CD14-positive monocyte (primary cell): ENCODE data around the gene PPP2R5B. TPM values are rescaled to one million over a fixed set of nuclear protein-coding genes. Genes with fewer than 3 reads are reported as not detected.
A peak's percentile ranks its signal among the peaks of the same experiment; 100 is the strongest.

ENCODE experiments used
- DNase-seq, 3 donors: peaks; one replicate each; pipeline ENCODE4 v3.0.0-alpha.2; 2011 to 2022
- H2AFZ ChIP-seq: 2 replicates; pipeline ENCODE4 v1.6.0; 2012; ENCODE audit warnings: mild to moderate bottlenecking, low read depth, low read length, inconsistent platforms; ENCODE audit not compliant: insufficient read depth, poor library complexity, severe bottlenecking
- H3K27ac ChIP-seq, 2 donors: 1 replicate in 1 of 2; 2 replicates in 1 of 2; pipeline ENCODE4 v1.5.1; 2012 to 2013; ENCODE audit warnings: low read length in 2 of 2, control low read depth in 1 of 2, inconsistent platforms in 1 of 2, low read depth in 1 of 2, mild to moderate bottlenecking in 1 of 2
- H3K27me3 ChIP-seq, 2 donors: one replicate each; pipeline versions ENCODE4 v1.6.0 to v1.6.1; 2011 to 2013; ENCODE audit warnings: low read length in 2 of 2; ENCODE audit not compliant: control insufficient read depth in 2 of 2, insufficient read depth in 2 of 2
- H3K36me3 ChIP-seq, 2 donors: replicated peaks in 1 of 2; 1 replicate in 1 of 2; 2 replicates in 1 of 2; pipeline versions ENCODE4 v1.5.1 to v1.6.1; 2012 to 2013; ENCODE audit warnings: low read length in 2 of 2, control low read depth in 1 of 2, inconsistent platforms in 1 of 2, mild to moderate bottlenecking in 1 of 2; ENCODE audit not compliant: insufficient read depth in 2 of 2, control insufficient read depth in 1 of 2
- H3K4me1 ChIP-seq, 2 donors: 1 replicate in 1 of 2; 2 replicates in 1 of 2; pipeline versions ENCODE4 v1.5.1 to v1.6.1; 2012 to 2013; ENCODE audit warnings: low read length in 2 of 2, control low read depth in 1 of 2, inconsistent platforms in 1 of 2, mild to moderate bottlenecking in 1 of 2, moderate library complexity in 1 of 2; ENCODE audit not compliant: insufficient read depth in 2 of 2, control insufficient read depth in 1 of 2
- H3K4me2 ChIP-seq: replicated peaks from 2 replicates; pipeline ENCODE3; 2012; ENCODE audit warnings: low read length, moderate library complexity, mild to moderate bottlenecking; ENCODE audit not compliant: poor library complexity, severe bottlenecking; ENCODE audit errors: extremely low read depth
- H3K4me3 ChIP-seq, 3 experiments: fragments of 200-600 bp in 1 of 3; sonication (generic) in 1 of 3; replicated peaks in 1 of 3; 1 replicate in 2 of 3; 2 replicates in 1 of 3; pipeline ENCODE4 v1.5.1; 2011 to 2013; ENCODE audit warnings: low read length in 3 of 3, mild to moderate bottlenecking in 3 of 3, control low read depth in 2 of 3, low read depth in 2 of 3, inconsistent platforms in 1 of 3, moderate library complexity in 1 of 3
- H3K79me2 ChIP-seq: 2 replicates; pipeline ENCODE4 v1.6.0; 2012; ENCODE audit warnings: mild to moderate bottlenecking, control low read depth, inconsistent platforms, low read length, moderate library complexity; ENCODE audit not compliant: insufficient read depth
- H3K9ac ChIP-seq: 2 replicates; pipeline ENCODE4 v1.6.0; 2017; ENCODE audit warnings: low read length, mild to moderate bottlenecking; ENCODE audit not compliant: insufficient read depth, poor library complexity, severe bottlenecking
- H3K9me3 ChIP-seq, 2 donors: replicated peaks in 1 of 2; 1 replicate in 1 of 2; 2 replicates in 1 of 2; pipeline versions ENCODE4 v1.5.1 to v1.6.1; 2012 to 2013; ENCODE audit warnings: low read length in 2 of 2, control low read depth in 1 of 2; ENCODE audit not compliant: control insufficient read depth in 1 of 2, insufficient read depth in 1 of 2
- H4K20me1 ChIP-seq: 2 replicates; pipeline ENCODE4 v1.6.0; 2012; ENCODE audit warnings: mild to moderate bottlenecking, low read length, control low read depth, moderate library complexity; ENCODE audit not compliant: insufficient read depth
- H3K27ac Mint-ChIP-seq, 7 donors: one replicate each; pipeline ENCODE4 v1.8.0; 2020; ENCODE audit warnings: mild to moderate bottlenecking in 7 of 7, mixed read lengths in 7 of 7, moderate library complexity in 6 of 7, inconsistent platforms in 2 of 7
- H3K27me3 Mint-ChIP-seq, 3 donors: one replicate each; pipeline ENCODE4 v1.8.0; 2021 to 2022; ENCODE audit warnings: low read depth in 3 of 3, mild to moderate bottlenecking in 3 of 3, mixed read lengths in 3 of 3, moderate library complexity in 3 of 3, inconsistent platforms in 1 of 3
- H3K36me3 Mint-ChIP-seq, 2 donors: one replicate each; pipeline ENCODE4 v1.8.0; 2020; ENCODE audit warnings: mixed read lengths in 2 of 2, inconsistent platforms in 1 of 2, mild to moderate bottlenecking in 1 of 2
- H3K4me1 Mint-ChIP-seq: one replicate; pipeline ENCODE4 v1.8.0; 2020; ENCODE audit warnings: mild to moderate bottlenecking, mixed read lengths
- H3K4me3 Mint-ChIP-seq, 2 donors: one replicate each; pipeline ENCODE4 v1.8.0; 2020; ENCODE audit warnings: mild to moderate bottlenecking in 2 of 2, mixed read lengths in 2 of 2, moderate library complexity in 1 of 2
- H3K9me3 Mint-ChIP-seq, 7 donors: one replicate each; pipeline ENCODE4 v1.8.0; 2020 to 2022; ENCODE audit warnings: mixed read lengths in 7 of 7, mild to moderate bottlenecking in 6 of 7, moderate library complexity in 6 of 7, inconsistent platforms in 2 of 7
- WGBS: methylation state at CpG from one replicate; pipeline ENCODE4 v1.1.5; 2013; ENCODE audit warnings: missing lambda C conversion rate; ENCODE audit not compliant: insufficient coverage; 5-methylcytosine and 5-hydroxymethylcytosine counted together
- intact Hi-C, 2 donors: fragments of 100-400 bp; cut with micrococcal nuclease; formaldehyde crosslinking; loops; one replicate each; pipeline versions ENCODE4 v1.15.0 to v1.15.1; 2023
- polyA plus RNA-seq, 3 donors: library from polyadenylated mRNA; depleted of rRNA in 1 of 3; unstranded in 2 of 3; stranded (reverse) in 1 of 3; fragments of 300-500 nt in 2 of 3; fragments of >200 nt in 1 of 3; fragmentation: Illumina TruSeq in 2 of 3; gene quantifications; 1 replicate in 2 of 3; 2 replicates in 1 of 3; pipeline ENCODE4 v1.2.3, GENCODE V29; 2012 to 2021
- TF ChIP-seq, protein P1 (sequence below): fragments of 200-600 bp; IDR thresholded peaks from one replicate; pipeline ENCODE4 v1.8.0; 2022; ENCODE audit warnings: antibody characterized with exemption, mild to moderate bottlenecking

The PPP2R5B gene
- polyA plus RNA-seq, 3 donors: 9.0 to 26.7 (median 9.4) TPM

GRCh38 chr11:64885367-64886286, 38.9 kb upstream of the PPP2R5B start:
- Mint-ChIP-seq H3K27me3 (peaks cover 6 to 19% (median 13%) of the 10 kb centered on the region in 3 donors), H3K36me3 (peaks cover 0 to 5% of the 10 kb centered on the region in 2 donors), H3K4me1 (peaks cover 55% of the 10 kb centered on the region), H3K4me3 (peak overlapping the region; percentile 47 to 80), H3K9me3 (peaks cover 0 to 3% (median 0%) of the 10 kb centered on the region in 7 donors), H3K27ac (peak overlapping the region; percentile 97 to 100 (median 99))
- no peak overlapping the region for H2AFZ ChIP-seq
- peak; percentile 88 to 95 (median 94) for DNase-seq
- TF ChIP-seq, protein P1, sequence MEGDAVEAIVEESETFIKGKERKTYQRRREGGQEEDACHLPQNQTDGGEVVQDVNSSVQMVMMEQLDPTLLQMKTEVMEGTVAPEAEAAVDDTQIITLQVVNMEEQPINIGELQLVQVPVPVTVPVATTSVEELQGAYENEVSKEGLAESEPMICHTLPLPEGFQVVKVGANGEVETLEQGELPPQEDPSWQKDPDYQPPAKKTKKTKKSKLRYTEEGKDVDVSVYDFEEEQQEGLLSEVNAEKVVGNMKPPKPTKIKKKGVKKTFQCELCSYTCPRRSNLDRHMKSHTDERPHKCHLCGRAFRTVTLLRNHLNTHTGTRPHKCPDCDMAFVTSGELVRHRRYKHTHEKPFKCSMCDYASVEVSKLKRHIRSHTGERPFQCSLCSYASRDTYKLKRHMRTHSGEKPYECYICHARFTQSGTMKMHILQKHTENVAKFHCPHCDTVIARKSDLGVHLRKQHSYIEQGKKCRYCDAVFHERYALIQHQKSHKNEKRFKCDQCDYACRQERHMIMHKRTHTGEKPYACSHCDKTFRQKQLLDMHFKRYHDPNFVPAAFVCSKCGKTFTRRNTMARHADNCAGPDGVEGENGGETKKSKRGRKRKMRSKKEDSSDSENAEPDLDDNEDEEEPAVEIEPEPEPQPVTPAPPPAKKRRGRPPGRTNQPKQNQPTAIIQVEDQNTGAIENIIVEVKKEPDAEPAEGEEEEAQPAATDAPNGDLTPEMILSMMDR: no peak
- H3K4me1 ChIP-seq: peaks cover 49 to 58% of the 10 kb centered on the region in 2 donors
- H3K9ac ChIP-seq: peak overlapping the region; percentile 72
- H3K27me3 ChIP-seq: peaks cover 0 to 7% of the 10 kb centered on the region in 2 donors
- H3K4me2 ChIP-seq: peak overlapping the region; percentile 57
- no peaks in the 10 kb centered on the region for H3K36me3 ChIP-seq
- H3K9me3 ChIP-seq: no peaks in the 10 kb centered on the region
- H3K79me2 ChIP-seq: no peaks in the 10 kb centered on the region
- H3K27ac ChIP-seq: peak overlapping the region; percentile 75 to 94
- H3K4me3 ChIP-seq: peak overlapping the region in 1 of 3 experiments; percentile 31
- WGBS: 4% methylated on average over 3 of the region's 15 CpGs
- intact Hi-C loops: loop anchor here in 1 of 2 donors (1.0 kb wide), 1 partner anchor 7 kb away; the partner anchor contains the start of gene EHD1
- no peaks in the 10 kb centered on the region for H4K20me1 ChIP-seq

- no peaks in the 10 kb centered on the region for H3K79me2 ChIP-seq
- Mint-ChIP-seq H3K9me3 (no peaks in the 10 kb centered on the region), H3K36me3 (peaks cover 0 to 3% of the 10 kb centered on the region in 2 donors), H3K4me3 (no peak overlapping the region), H3K4me1 (peaks cover 47% of the 10 kb centered on the region), H3K27ac (peak overlapping the region in 6 of 7 donors; percentile 65 to 91 (median 84)), H3K27me3 (peaks cover 7 to 15% (median 13%) of the 10 kb centered on the region in 3 donors)
- H3K4me1 ChIP-seq: peaks cover 43 to 47% of the 10 kb centered on the region in 2 donors
- peak overlapping the region; percentile 70 for H3K4me2 ChIP-seq
- H3K27ac ChIP-seq: peak overlapping the region in 1 of 2 donors; percentile 9
- no peak overlapping the region for H3K9ac ChIP-seq
- H3K4me3 ChIP-seq: peak overlapping the region in 1 of 3 experiments; percentile 67
- DNase-seq: no peak
- peaks cover 0 to 7% of the 10 kb centered on the region in 2 donors for H3K27me3 ChIP-seq
- TF ChIP-seq, protein P1: no peak
- WGBS: 70% methylated on average over 2 of the region's 8 CpGs
- H3K9me3 ChIP-seq: no peaks in the 10 kb centered on the region
- no peaks in the 10 kb centered on the region for H4K20me1 ChIP-seq
- intact Hi-C loops: no loop called here
- no peaks in the 10 kb centered on the region for H3K36me3 ChIP-seq
- H2AFZ ChIP-seq: no peak overlapping the region
These were observed 37.2 kb upstream of the PPP2R5B start for GRCh38 chr11:64887234-64887756.
